Spleen (tissue), 7 donors: Measurements from ENCODE around the gene TANC1.

ENCODE experiments used
- POLR2AphosphoS5 ChIP-seq, 3 donors: sonication (generic); formaldehyde crosslinking; IDR thresholded peaks; one replicate each; pipeline ENCODE4 v1.5.1; 2017; ENCODE audit warnings: antibody characterized with exemption in 3 of 3
- TF ChIP-seq, protein P1 (sequence below), 11 experiments: fragments of 200-600 bp in 7 of 11; fragments of 450-650 bp in 4 of 11; sonication (generic) in 4 of 11; IDR thresholded peaks in 8 of 11; conservative IDR thresholded peaks in 3 of 11; 1 replicate in 7 of 11; 2 replicates in 4 of 11; pipeline versions ENCODE4 v1.4.0 to v1.8.0; 2016 to 2021; ENCODE audit warnings: antibody characterized with exemption in 11 of 11, inconsistent platforms in 4 of 11, mild to moderate bottlenecking in 1 of 11
- donor health status: DM: no; HTN: no; CAD: no; lungs with moderate emphysema.
- donor health status: DM: no; HTN: no; CAD: no.
- donor health status: DM: no; HTN: no; CAD: no.

DNA sequence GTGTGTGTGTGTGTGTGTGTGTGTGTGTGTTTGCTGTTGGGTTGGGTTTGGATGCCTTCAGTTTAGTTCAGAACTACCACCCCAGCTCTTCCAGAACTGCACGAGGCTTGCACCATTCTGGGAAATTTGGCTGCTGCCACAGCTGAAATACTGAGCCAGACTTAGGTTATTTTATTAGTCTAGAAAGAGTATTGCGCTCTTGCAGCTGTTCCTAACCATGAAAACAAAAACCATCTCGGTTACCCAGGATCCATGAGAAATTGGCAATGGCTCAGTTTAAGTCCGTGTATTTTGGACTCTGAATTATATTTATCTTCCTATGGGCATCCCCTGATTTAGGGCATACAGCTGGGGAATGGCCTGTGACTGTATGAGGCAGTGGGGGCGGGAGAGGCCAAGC lies 83.2 kb downstream of the TANC1 start:
- TF ChIP-seq, protein P1, sequence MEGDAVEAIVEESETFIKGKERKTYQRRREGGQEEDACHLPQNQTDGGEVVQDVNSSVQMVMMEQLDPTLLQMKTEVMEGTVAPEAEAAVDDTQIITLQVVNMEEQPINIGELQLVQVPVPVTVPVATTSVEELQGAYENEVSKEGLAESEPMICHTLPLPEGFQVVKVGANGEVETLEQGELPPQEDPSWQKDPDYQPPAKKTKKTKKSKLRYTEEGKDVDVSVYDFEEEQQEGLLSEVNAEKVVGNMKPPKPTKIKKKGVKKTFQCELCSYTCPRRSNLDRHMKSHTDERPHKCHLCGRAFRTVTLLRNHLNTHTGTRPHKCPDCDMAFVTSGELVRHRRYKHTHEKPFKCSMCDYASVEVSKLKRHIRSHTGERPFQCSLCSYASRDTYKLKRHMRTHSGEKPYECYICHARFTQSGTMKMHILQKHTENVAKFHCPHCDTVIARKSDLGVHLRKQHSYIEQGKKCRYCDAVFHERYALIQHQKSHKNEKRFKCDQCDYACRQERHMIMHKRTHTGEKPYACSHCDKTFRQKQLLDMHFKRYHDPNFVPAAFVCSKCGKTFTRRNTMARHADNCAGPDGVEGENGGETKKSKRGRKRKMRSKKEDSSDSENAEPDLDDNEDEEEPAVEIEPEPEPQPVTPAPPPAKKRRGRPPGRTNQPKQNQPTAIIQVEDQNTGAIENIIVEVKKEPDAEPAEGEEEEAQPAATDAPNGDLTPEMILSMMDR (IDR thresholded peaks at IDR 0.05 in 8 of 11, conservative IDR thresholded peaks at IDR 0.05 in 3 of 11): no peak
- TF ChIP-seq POLR2AphosphoS5 (IDR thresholded peaks at IDR 0.05): no peak
